Glomerular visceral epithelial cell (primary cell): Measurements from ENCODE around the gene PLCB1.
"Not testable (repeated sequence)": the region's sequence is repeated elsewhere in the genome, so short reads cannot be mapped to it uniquely, and the experiment has no call there.

Experiments
- DNase-seq: peaks from one replicate; pipeline ENCODE4 v3.0.0-alpha.2; 2016; ENCODE audit errors: extremely low spot score

The PLCB1 gene

DNA sequence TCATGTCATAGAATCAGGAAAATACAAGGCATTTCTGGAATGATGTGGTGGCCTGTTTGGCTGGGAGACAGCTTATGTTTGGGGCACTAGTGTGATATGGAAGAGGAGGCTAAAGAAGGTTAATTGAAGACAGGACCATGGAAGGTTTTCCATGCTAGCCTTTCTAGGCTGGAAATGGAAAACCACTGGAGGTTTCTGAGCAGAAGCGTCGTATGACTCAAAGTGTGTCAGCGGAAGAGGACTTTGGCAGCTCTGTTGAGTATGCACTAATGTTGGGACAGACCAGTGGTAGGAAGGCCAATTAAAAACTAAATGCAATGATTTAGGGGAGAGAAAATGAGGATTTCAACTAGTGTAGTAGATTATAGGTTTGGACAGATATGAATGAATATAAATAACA lies 413.1 kb downstream of the PLCB1 start:
- DNase-seq = no peak

DNA sequence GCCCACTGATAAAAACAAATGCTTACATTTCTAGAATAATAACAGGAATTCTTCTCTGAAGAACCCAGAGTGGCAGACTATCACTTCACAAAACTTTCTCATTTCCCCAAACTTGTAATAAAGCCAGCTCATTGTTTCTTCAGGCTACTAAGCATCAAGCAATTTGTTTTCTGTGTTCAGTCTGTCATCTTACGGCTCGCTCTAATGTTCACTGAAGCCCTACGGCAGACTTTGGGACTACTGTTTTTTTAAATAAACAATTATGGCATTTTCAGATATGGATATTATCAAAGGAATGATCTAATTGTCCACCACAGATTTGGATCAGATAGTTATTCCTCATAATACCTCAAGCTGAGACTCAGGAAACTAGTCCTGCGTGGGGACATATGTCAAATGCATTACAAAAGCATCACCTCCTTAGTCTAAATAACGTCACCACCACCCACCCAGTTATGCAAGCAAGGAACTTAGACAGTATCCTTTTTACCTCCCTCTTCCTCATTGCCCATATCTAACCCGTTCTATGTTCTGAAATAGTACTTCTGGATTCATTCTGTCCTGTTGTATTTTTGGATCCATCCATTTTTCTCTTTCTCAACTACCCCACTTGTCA lies 415.1 kb downstream of the PLCB1 start:
- no peak for DNase-seq

DNA sequence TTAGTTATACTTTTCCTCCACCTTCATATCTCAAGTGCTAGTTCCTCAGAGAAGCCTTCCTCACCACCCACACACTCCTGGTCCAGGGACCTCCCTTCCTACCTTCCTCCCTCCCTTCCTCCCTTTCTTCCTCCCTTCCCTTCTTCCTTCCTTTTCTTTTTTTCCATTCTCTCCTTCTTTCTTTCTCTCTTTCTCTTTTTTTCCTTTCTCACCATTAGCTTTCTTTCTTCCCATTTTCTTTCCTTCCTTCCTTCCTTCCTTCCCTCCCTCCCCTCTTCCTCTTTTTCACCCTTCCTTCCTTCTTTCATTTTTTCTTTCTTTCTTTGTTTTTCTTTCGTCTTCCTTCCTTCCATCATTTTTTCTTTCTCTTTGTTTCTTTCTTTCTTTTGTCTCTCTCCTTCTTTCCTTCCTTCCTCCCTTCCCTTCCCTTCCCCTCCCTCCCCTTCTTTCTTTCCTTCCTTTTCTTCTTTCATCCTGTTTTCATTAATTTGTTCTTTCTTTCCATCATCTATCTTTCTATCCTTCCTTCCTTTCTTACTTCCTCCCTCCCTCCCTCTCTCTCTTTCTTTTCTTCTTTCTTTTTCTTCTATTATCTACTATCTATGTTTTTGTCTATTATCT lies 416.0 kb downstream of the PLCB1 start:
- DNase-seq = no peak

DNA sequence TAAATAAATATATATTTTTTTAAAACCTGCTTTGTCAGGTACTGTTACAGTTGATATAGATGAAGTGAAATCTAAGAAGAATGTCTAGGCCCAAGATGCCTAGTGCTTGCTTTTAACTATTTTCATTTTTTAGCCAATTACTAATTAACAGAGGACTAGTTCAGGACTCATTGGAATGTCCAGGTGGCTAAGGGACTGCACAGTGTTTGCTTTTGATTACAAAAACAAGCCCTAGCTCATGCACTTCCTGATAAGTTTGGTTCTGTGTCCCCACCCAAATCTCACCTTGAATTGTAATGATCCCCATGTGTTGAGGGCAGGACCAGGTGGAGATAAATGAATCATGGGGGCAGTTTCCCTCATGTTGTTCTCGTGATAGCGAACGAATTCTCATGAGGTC lies 417.1 kb downstream of the PLCB1 start:
- no peak for DNase-seq

DNA sequence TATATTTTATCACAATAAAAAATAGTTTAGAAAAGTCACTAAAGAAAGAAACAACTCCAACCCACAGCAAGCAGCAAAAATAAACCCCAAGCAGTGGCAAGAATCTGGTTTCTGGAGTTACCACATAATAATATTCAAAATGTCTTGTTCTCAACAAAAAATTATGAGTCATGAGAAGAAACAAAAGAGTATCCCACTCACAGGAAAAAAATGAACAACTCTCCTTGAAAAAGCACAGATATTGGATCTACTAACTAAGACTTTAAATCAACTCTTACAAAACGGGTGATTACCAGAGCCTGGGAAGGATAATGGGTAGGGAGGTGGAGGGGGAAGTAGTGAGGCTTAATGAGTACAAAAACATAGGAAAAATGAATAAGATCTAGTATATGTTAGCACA lies 425.6 kb downstream of the PLCB1 start:
- DNase-seq = no peak

DNA sequence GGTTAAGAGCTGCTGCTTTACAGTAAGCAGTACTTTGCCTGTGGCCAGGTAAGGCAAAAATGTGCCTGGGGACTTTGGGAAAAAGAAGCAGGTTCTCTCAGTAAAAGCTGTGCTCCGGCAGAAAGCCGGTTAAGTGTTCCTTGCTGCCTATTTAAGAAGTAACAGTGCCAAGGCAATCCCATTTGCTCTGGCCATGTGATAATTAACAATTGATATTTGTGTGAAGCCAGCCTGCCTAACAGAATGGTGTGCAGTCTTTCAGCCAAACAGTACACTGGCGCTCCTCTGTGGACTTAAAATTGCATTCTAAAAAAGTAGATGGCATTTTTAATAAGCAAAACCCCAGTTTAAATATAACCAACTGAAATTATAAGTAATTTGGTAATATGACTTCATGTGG lies 430.3 kb downstream of the PLCB1 start:
- no peak for DNase-seq

DNA sequence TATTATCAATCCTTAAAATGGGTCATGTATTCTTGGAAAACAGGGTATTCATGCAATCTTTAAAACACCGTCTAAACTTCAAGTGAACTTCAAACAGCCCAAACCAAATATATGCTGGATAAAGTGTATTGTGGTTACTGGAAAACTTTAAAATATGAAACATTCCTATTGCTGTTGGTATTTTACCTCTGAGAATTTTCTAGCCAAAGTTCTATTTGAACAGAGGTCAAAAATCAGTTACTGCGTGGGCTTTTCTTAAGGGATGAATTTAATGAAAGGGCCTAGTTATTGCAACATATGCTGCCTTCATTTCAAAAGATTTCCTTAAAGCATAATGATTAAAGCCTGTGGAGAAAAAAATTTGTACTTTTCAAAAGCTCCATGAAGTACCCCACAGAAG lies 436.0 kb downstream of the PLCB1 start:
- DNase-seq = no peak

DNA sequence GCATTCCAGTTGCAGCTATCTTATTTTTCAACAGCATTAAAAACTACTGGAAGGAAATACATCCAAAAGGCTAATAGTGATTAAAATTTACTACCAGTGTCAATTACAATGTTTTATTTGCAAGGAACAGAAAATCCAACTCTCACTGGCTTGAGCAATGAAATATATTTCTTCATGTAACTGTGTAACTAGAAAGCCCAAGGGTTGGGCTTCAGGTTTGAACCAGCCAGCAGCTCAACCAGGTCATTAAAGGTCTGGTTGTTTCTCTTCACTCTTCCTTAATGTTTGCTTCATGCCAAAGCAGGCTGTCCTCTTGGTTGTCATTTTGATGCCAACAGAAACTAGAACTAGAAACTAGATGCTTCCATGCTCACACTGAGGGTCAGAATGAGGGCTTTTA lies 437.7 kb downstream of the PLCB1 start:
- no peak for DNase-seq

DNA sequence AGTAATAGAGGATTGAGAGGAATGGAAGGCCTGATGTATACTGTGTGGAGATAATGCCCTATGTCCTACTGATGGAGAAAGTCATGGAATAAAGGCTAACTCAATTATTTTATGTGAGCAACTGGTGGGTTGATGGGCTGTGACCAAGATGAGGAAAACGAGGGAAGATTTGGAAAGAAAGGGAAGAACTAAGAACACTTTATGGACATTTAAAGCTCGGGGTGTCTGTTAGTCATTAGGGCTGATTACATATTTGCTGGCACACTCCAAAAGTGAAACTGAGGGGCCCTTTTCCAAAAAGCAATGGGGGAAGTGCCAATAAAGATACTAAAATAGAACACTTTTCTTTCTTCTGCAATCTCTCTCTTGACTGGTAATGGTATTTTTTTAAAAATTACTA lies 439.5 kb downstream of the PLCB1 start:
- DNase-seq = no peak

DNA sequence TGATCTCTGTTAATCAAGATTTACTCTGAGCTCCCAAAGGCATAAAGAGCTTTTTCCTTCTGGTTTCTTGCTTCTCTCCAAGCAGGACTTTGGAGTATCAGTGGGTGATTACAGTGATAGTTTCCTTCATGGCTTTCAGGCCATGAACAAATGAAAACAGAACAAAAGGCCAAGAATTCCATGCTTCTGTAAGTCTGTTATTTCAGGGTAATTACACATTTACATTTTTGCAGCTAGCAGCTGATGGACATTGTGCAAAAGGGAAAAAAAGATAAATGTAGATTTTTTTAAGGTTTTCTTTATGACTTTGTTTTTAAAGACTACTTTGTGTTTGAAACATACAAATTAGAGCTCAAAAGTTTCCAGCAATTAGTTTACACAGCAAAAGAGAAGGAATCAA lies 441.6 kb downstream of the PLCB1 start:
- no peak for DNase-seq

DNA sequence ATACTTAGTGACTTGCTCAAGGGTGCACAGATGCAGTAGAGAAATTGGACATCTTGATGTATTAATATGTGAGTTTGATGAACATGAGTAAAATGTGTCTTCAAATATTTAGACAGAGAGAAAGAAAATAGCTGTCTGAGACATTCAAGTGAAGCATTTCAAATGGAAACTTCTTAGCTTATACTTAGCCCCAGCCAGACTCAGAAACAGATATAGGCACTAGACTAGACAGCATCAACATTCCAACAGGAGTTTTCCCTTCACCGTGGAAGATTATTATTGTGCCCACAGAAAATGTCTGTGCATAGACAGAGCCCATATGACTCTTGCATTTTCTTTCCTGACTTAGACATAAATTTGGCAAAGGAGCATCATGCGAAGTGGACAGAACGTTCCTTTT lies 443.0 kb downstream of the PLCB1 start:
- no peak for DNase-seq

DNA sequence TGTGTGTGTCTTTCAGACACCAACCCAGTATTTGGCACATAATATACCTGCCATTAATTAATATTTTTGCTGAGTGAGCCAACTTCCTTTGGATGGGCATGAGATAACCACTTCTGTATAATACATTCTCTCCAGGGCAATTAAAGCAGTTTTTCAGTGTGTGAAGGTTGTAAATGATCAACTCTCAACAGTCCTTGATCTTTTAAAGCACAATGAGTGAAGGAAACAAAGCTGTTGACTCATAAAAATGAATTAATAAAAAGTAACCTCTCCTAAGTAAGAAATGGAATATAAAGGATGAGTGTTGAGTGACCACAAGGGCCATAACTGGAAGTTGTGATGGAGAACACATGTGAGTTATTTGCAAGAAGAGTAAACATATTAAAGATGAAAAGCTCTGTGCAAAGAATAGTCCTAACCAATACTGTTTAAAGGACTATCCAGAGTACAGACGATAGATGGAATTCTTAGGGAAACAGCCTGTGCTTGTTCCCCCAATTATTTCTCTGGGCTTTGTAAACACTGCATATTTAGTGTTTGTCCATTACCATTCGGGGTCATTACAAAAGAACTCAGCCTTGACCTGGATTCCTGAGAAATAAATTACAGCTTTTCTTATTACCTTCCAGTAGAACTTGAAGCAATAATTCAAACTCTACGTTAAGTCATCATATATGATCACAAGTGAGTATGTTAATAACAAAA lies 446.2 kb downstream of the PLCB1 start:
- DNase-seq = no peak

DNA sequence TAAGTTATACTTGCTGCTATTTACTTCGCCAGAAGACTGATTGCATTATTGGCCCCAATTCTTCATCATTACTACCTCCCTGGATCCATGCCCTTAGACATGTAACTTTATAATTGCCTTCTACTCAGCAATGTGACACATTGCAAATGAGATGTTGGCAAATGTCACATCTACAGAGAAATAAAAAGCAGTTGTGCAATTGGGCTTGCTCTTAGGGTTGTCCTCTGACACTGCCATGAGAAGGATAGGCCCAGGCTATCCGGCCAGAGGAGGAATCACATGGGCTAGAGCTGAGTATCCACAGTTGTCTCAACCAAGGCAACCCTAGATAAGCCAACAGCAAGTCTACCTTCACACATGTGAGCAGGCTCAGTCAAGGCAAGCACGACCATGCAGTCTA lies 447.0 kb downstream of the PLCB1 start:
- DNase-seq = no peak

DNA sequence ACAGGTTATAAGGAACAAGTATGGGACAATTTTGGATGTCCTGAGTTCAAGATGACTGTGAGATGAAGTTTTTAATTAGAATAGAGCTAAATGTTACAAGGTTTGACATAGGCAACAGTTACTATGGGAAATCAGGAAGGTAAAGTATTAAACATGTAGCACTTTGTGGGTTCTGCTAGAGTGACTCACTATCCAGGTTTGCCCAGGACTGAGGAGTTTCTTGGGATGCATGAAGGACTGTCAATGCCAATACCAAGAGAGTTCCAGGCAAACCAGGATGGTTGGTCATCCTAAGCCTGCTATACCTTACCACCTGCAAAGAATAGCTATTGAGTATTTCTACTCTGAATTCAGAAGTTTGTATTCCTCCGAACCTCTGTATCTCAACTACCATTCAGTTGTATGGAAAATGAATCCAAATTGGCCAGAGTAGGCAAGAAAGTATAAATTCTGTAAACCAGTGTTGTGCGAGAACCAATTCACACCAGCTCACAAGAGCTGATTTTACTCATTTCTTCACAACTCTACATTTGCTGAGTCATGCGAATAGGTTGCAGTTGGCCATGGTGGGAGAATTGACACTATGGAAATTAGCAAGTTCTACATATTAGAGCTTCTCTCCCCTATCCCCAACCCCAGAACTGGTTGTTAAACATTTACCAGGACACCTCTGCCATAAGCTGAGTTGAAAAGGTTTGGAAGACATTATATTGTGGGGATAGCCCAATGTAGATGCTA lies 449.5 kb downstream of the PLCB1 start:
- peak; percentile 33 for DNase-seq

DNA sequence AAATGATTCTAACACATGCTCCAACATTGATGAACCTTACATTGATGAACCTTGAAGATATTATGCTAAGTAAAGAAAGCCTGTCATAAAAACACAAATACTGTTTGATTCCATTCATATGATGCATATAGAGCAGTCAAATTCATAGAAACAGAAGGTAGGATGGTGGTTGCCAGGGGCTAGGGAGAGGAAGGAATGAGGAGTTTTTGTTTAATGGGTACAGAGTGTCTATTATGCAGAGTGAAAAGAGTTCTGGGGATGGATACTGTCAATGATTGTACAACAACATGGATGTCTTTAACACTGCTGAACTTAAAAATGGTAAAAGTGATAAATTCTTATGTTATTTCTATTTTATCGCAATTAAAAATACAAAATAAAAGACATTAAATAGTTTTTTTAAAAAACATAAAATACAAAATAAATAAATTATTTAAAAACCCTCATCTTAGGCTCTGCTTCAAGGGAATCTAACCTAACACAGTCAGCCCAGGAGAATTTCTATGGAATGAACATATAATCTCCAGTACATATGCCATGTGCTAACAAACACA lies 451.0 kb downstream of the PLCB1 start:
- DNase-seq = no peak

DNA sequence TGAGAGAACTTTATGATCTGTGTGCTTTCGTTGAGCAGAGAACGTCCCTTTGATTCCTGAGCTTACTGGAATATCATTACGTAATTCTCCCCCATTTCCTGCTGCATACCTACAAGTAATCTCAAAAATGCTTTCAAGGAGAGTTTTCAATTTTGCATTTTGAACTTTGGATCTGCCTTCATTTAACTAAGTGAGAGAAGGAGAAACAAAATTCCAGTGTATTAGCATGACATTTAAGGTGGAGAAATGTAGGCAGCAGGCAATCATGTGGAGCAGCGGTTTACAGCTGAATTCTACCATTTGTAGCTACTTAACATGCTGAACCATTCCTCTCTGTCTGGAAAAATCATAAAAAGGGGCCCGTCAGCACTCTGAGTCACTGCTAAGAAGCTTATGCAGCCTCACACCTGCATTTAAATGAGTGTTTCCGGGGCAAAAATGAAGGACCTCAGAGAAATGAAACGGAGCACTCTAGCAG lies 451.5 kb downstream of the PLCB1 start:
- peak; percentile 67 for DNase-seq

DNA sequence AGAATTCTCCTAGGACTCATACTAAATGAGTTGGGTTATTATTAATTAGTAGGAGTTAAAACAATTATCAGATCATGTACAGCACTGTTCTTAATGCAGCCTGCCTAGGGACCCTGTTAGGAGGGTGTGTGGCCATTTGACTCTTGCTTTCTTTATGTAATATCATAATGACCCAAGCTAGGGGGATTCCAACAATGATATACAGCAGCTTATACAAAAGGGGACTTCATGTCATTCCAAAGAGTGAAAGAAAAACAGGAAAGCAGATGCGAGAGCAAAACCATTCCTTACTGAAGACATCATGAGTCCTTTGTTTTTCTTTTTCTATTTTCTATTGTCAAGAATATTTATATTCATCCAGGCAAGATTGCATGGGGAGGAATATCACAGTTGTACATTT lies 455.2 kb downstream of the PLCB1 start:
- no peak for DNase-seq

DNA sequence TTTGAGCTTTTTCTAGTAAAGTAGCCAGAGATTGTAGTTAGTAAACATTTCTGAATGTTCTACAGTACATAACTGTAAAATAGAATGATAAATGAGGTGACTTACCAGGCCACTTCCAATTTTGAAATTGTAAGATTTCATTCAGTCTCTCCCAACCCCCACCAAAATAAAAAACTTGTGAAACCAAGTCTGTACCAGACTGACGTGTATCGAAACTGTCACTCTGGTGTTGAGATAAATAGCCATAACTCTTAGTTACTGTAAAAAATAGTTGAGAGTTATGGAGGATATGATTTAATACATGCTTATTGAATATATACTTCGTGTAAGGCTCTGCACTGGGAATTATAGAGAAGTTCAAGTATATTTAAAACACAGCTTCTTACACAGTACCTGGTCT lies 455.7 kb downstream of the PLCB1 start:
- DNase-seq = no peak

DNA sequence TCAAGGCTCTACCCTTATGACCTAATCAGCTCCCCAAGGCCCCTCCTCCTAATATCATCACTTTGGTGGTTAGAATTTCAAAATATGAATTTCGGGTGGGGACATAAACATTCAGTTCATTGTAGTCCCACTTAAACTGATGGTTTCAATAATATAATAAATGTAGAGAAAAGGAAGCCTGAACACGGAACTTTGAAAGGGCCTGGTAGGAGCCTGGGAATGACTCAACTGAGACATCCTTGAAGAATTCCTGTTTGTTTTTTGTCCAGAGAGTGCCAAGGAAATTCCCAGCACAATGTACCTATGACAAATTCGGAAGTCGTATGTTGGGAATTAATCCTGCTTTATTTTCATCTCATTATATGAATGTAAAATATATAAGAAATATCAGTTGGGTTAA lies 457.9 kb downstream of the PLCB1 start:
- peak; percentile 53 for DNase-seq

DNA sequence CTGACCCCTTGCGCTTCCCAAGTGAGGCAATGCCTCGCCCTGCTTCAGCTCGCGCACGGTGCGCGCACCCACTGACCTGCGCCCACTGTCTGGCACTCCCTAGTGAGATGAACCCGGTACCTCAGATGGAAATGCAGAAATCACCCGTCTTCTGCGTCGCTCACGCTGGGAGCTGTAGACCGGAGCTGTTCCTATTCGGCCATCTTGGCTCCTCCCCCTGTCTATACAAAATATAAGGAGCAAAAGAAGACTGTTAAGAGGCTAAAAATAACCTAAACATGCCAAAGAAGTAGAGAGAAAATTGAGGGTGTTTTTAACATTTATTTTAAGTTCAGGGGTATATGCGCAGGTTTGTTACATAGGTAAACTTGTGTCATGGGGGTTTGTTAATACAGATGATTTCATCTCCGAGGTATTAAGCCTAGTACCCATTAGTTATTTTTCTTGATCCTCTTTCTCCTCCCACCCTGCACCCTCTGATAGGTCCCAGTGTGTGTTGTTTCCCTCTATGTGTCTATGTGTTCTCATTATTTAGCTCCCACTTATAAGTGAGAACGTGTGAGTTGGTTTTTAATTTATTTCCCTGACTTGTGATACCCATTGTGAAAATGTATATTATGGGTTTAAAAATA lies 469.0 kb downstream of the PLCB1 start:
- DNase-seq = not testable (repeated sequence)

DNA sequence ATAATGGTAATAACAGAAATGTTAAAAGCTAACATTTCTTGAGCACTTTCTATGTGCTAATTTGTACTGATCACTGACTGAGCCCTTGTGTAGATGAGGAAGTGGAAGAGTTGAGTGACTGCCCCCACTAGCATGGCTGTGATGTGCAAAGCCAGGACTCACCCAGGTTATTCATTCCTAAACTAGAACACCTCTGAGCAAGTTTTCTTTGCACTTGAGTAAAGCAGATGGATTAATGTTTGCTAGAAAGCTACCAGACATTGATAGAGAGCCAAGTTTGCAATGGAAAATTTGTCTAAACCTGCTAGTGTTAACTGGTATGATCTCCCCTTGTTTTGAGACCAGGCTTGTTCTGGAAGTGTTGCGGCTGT lies 469.5 kb downstream of the PLCB1 start:
- peak; percentile 60 for DNase-seq
